Cerebellar cortex (tissue), 1 donor: Measurements from ENCODE around the gene RHEBL1.
"Not testable (repeated sequence)": the region's sequence is repeated elsewhere in the genome, so short reads cannot be mapped to it uniquely, and the experiment has no call there.

Experiments used
- DNase-seq: peaks from one replicate; pipeline ENCODE4 v3.0.0-alpha.2; 2015; ENCODE audit warnings: low spot score

Gene RHEBL1

GRCh38 chr12:49089821-49090773 is 20.3 kb upstream of the RHEBL1 start:
- DNase-seq: no peak

- DNase-seq: no peak
Measured at GRCh38 chr12:49088932-49089330, 19.2 kb upstream of the RHEBL1 start.

- peak; percentile 95 for DNase-seq
Measured at GRCh38 chr12:49088150-49088931, 18.6 kb upstream of the RHEBL1 start.

DNA sequence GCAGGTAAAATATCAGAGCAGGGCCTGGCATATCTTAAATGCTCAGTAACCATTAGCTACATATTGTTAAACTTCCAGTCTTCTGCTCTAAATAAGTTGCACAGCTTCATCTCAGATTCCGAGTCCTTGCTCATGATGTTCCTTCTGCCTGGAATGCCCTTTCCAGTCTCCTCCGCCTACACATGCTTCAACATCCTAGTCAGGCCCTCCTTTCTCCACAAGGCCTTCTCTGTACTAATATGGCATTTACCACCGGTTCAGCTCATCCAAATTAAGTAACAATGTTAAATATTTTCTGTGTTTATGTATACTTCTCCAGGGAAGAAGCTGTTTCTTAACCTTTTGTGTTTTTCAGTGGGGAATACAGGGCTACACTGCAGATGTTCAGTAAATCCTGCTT is 16.3 kb upstream of the RHEBL1 start:
- DNase-seq: no peak

DNA sequence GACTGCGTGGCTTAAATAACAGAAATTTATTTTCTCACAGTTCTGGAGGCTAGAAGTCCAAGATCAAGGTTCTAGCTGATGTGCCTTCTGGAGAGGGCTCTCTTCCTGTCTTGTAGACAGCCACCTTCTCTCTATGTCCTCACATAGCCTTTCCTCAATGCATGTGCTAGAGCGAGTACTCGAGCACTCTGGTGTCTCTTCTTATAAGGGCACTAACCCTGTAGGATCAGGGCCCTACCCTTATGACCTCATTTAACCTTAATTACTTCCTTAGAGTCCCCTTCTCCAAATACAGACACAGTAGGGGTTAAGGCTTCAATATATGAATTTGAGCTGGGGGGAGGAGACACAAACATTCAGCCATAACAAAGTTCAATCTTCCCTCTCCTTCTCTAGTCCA is 14.7 kb upstream of the RHEBL1 start:
- DNase-seq: no peak

- DNase-seq: no peak
Measured at GRCh38 chr12:49079793-49080192, 10.0 kb upstream of the RHEBL1 start.

DNA sequence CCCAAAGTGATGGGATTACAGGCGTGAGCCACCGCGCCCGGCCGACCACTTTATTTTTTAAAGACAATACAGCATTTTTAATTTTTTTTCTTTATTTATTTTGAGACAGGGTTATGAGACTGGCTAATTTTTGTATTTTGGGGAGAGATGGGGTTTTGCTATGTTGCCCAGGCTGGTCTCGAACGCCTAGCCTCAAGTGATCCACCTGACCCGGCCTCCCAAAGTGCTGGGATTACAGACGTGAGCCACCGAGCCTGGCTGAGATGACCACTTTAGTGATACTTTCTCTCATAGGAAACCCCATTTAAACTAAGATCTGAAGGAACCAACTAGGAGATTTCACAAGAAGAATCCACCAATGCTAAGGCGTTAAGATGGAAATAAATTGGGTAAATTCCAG is 1.2 kb upstream of the RHEBL1 start:
- no peak for DNase-seq

GRCh38 chr12:49068879-49069506 is 786 bp downstream of the RHEBL1 start:
- no peak for DNase-seq

GRCh38 chr12:49066120-49066519 is 3.7 kb downstream of the RHEBL1 start:
- DNase-seq: no peak

DNA sequence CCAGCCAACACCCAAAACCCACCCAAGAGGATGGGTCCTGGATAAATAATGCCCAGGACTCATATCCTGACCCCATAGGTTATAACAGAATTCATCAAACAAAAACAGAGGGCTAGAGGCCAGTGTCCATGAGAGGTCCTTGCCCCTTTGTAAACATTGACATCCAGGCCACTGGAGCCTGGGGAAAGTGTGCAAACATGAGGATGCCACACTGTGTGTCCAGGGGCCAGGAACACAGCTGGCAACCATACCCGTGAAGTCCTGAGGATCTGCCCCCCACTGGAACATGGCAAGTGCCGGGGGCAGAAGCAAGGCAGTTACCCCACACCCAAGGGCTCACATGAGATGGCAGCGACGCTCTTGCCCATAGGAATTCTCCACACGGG is 5.0 kb downstream of the RHEBL1 start:
- no peak for DNase-seq

GRCh38 chr12:49061916-49062315 is 7.9 kb downstream of the RHEBL1 start:
- not testable (repeated sequence) for DNase-seq

GRCh38 chr12:49061157-49061650 is 8.6 kb downstream of the RHEBL1 start:
- no peak for DNase-seq

DNA sequence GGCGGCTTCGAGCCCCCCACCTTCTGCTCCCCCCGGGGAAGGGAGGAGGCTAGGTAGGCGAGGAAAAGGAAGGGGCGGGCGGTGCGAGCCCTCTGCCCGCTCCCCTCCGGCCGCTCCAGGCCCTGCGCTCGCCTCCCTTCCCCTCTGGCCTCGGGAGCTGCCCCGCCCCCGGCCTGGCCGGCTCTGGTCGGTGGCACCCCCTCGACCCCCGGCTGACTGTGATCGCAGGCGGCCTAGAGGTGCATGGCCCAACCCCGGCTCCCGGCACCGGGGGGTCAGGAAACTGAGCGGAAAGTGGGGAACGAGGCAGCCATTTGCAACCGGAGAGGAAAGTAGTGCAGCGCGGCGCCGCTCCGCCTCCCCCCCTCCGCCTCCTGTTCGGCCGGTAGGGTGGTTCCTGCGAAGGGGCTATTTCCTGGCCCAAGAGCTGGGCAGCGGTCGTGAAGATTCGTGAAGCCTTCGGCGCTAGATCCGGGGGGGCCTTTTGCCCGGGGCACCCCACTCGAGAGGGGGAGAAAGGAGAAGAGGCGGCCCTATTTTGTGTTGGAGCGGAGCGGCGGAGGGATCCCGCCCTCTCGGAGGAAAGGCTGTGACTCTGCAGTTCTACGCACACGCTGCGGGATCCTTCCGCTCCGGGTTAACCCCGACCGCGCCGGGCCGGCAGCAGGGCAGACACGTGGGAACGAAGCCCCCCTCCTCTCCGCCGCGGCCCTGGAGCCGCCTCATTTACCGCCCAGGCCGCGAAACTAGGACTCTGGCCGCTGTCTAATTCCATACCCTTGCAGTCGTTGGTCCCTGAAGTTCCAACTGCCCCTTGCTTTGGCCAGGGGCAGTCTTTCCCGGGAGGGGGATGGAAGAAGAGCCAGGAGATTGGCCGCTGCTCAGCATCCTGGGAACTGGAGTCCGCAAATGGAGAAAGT is 9.3 kb downstream of the RHEBL1 start, which contains the start of gene KMT2D:
TSS of gene KMT2D (minus strand) at position 558 of the 920 bp plus-strand sequence. CDS start 5,470 bp downstream, outside the sequence.
- peak; percentile 91 for DNase-seq

DNA sequence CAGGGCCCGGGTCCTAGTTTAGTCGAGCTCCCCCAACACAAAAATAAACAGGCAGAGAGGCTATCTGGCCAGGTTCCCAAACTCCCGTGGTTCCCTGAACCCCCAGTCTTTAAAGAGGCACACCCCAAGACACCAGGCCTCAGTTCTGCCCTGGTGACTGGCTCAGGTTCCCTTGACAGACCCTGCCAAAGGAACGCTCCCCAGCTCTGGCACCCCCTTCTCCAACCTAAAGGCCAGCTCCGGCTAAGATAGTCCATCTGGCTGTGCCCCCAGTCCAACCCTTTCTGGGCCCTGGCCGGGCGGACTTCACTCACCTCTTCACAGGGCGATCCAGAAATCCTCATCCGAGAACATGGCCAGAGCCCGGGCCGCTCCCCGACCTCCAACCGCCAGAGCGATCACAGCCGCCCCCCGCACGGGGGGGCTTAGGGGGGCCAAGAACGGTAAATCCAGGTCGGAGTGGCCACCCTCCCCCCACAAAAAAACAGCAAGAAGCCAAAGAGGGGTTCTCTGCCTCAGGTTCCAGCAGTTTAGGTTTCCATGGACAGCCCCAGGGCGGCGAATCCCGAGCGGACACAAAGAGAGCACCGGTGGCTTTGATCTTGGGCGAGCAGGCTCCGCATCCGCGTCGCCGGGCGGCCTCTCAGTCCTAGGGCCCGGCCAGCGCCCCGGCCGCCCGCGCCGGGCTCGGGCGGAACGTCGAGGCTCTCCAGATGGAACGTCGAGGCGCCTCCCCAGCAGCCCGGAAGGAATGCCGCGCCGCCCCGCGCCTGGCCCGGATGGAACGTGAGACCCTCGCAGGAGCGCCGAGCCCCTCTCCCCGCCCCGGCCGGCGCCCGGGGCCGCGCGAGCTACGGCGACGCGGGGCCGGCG is 10.2 kb downstream of the RHEBL1 start:
- no peak for DNase-seq

DNA sequence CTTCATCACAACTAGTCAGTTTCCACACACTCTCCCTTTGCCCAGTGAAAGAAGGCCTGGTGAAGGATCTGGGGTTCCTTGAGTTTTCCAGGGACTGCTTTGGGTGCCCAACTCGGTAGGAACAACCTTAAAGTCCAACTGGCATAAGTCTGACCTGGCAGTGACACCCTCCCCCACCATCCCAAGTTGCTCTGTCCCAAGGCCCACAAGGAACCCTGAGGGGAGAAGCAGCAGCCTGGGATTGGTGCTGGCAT is 10.8 kb downstream of the RHEBL1 start:
- no peak for DNase-seq

- no peak for DNase-seq
Measured at GRCh38 chr12:49058366-49059044, 11.3 kb downstream of the RHEBL1 start.

- DNase-seq: no peak
Measured at GRCh38 chr12:49057888-49058287, 11.9 kb downstream of the RHEBL1 start.

DNA sequence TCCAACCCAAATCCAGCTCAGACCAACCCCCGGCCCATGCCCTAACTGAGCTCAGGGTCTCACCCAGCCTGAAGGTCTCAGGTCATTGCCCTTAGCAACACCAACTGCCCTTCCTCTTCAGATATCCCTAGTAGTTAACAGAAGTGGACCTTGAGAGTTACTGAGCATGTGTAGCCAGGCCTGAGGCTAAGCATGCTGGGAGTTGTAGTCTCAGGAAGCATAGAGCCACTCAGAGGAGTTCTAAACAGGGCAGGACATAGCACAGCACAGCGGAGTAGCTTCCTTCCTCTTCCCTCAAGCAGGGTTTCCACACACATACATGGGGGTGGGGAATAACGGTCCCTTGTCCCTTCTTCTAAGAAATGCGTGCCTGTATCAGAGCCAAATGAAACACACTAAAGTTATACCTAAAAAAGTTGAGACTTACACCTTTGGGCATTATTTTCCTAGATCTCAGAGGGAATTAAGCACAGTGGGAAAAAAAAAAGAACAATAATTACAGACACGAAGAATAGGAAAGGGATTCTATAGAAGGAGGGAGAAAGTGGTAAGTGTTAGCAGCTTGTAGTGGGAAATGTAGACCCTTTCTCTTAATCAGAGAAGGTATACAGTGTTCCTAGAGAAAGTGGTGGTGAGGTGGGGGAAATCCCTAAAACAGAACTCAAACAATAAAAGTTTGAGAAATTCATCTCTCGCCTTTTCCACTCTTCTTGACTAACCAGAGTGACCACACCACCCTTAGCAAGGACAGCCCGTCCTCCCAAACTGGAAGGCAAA is 13.6 kb downstream of the RHEBL1 start:
- peak; percentile 80 for DNase-seq

DNA sequence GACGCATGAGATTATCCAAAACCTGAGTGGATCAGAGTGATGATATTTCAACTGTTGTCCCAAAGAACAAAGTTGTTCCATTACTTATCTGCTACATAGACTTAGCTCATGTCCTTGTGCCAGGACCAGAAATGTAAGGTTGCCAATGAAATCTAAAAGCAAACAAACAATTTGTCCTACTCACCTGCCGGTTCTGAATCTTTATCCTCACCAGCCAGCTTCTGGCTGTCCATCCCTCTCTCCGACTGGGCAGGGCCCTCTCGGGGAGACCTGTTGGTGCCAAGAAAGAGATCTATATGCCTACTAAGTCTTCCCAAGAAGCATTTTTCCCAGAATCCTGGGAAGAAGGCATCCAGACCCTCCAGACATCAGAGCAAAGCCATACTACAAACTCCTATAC is 14.7 kb downstream of the RHEBL1 start:
- no peak for DNase-seq
